Cardiac muscle cell (in vitro differentiated cells and primary cell): ENCODE results near the gene AHSG. TPM values are rescaled to one million over a fixed set of nuclear protein-coding genes. Genes with fewer than 3 reads are reported as not detected.

Experiments
- DNase-seq, 2 donors: peaks; one replicate each; pipeline versions ENCODE4 v3.0.0 to v3.0.0-alpha.2; 2010 to 2017; ENCODE audit warnings: low read depth in 1 of 2, low spot score in 1 of 2
- H3K27ac ChIP-seq: fragments of 200-600 bp; sonication (generic); 2 replicates; pipeline ENCODE4 v1.5.1; 2016
- H3K27me3 ChIP-seq: fragments of 200-600 bp; sonication (generic); 2 replicates; pipeline ENCODE4 v1.6.0; 2016; ENCODE audit warnings: control low read depth
- H3K36me3 ChIP-seq: fragments of 200-600 bp; sonication (generic); 2 replicates; pipeline ENCODE4 v1.5.1; 2016; ENCODE audit warnings: control low read depth
- H3K4me1 ChIP-seq: fragments of 200-600 bp; sonication (generic); 2 replicates; pipeline ENCODE4 v1.8.1; 2017; ENCODE audit warnings: low read depth, mild to moderate bottlenecking, mixed run types
- H3K4me3 ChIP-seq: fragments of 200-600 bp; sonication (generic); 2 replicates; pipeline ENCODE4 v1.5.1; 2016; ENCODE audit warnings: mild to moderate bottlenecking
- H3K9me3 ChIP-seq: fragments of 200-600 bp; sonication (generic); 2 replicates; pipeline ENCODE4 v1.5.1; 2017; ENCODE audit warnings: low read depth, mild to moderate bottlenecking, control low read depth
- CTCF ChIP-seq: IDR thresholded peaks from 2 replicates; pipeline ENCODE4 v1.5.1; 2012; ENCODE audit warnings: low read depth, mild to moderate bottlenecking, low read length
- polyA plus RNA-seq: library from polyadenylated mRNA; unstranded; fragments of >200 nt; fragmentation: Nextera tagmentation; extraction: Ambion mirVana; gene quantifications from 2 replicates; pipeline ENCODE4 v1.2.1, GENCODE V29; 2016
- total RNA-seq: library from RNA; depleted of rRNA; stranded (reverse); fragments of >200 nt; gene quantifications from 2 replicates; pipeline ENCODE4 v1.2.3, GENCODE V29; 2016

AHSG gene
- total and polyA plus RNA-seq, 2 experiments from 2014 or later = 0.59 TPM; not detected in 1

GRCh38 chr3:186663361-186664118 is 50.7 kb downstream of the AHSG start:
- DNase-seq = no peak
- H3K27me3 ChIP-seq = no peaks in the 10 kb centered on the region
- no peak for TF ChIP-seq CTCF
- H3K36me3 ChIP-seq = no peaks in the 10 kb centered on the region
- H3K4me3 ChIP-seq = no peak overlapping the region
- H3K9me3 ChIP-seq = no peaks in the 10 kb centered on the region
- H3K27ac ChIP-seq = no peak overlapping the region
- H3K4me1 ChIP-seq = no peaks in the 10 kb centered on the region

GRCh38 chr3:186664119-186664495 is 51.2 kb downstream of the AHSG start:
- no peak for DNase-seq
- no peaks in the 10 kb centered on the region for H3K4me1 ChIP-seq
- no peak for TF ChIP-seq CTCF
- H3K27ac ChIP-seq = no peak overlapping the region
- H3K36me3 ChIP-seq = no peaks in the 10 kb centered on the region
- H3K9me3 ChIP-seq = no peaks in the 10 kb centered on the region
- H3K27me3 ChIP-seq = no peaks in the 10 kb centered on the region
- no peak overlapping the region for H3K4me3 ChIP-seq

- Histone ChIP-seq H3K9me3 (no peaks in the 10 kb centered on the region), H3K4me3 (no peak overlapping the region), H3K27ac (no peak overlapping the region), H3K27me3 (no peaks in the 10 kb centered on the region), H3K36me3 (no peaks in the 10 kb centered on the region), H3K4me1 (no peaks in the 10 kb centered on the region)
- no peak for TF ChIP-seq CTCF
- DNase-seq = no peak
These were observed 51.6 kb downstream of the AHSG start for GRCh38 chr3:186664506-186664905.

- Histone ChIP-seq H3K9me3 (no peaks in the 10 kb centered on the region), H3K27ac (no peak within 1 kb of the TSS), H3K4me1 (no peaks in the 10 kb centered on the region), H3K27me3 (no peaks in the 10 kb centered on the region), H3K36me3 (no peaks in the 10 kb centered on the region), H3K4me3 (no peak within 1 kb of the TSS)
- TF ChIP-seq CTCF = no peak
- no peak for DNase-seq
These were observed 52.8 kb downstream of the AHSG start, which contains the start of gene HRG for GRCh38 chr3:186665625-186666188. Gene HRG (plus strand): TSS chr3:186666014. CDS start chr3:186666032, 18 bp downstream.

- H3K36me3 ChIP-seq = no peaks in the 10 kb centered on the region
- no peak overlapping the region for H3K27ac ChIP-seq
- H3K4me1 ChIP-seq = no peaks in the 10 kb centered on the region
- H3K4me3 ChIP-seq = no peak overlapping the region
- H3K27me3 ChIP-seq = no peaks in the 10 kb centered on the region
- H3K9me3 ChIP-seq = no peaks in the 10 kb centered on the region
- TF ChIP-seq CTCF = no peak
- no peak for DNase-seq
These were observed 55.6 kb downstream of the AHSG start for GRCh38 chr3:186668426-186668825.
